IPS-NIHi7 (cell line): ENCODE measurements around the gene SLC2A9.
"Not testable (repeated sequence)": the region's sequence is repeated elsewhere in the genome, so short reads cannot be mapped to it uniquely, and the experiment has no call there.

ENCODE experiments used
- DNase-seq: peaks from one replicate; pipeline ENCODE4 v3.0.0; 2012; ENCODE audit warnings: mixed read lengths; ENCODE audit errors: extremely low spot score

Gene SLC2A9

GRCh38 chr4:9997886-9998285 lies 23.4 kb downstream of the SLC2A9 start:
- no peak for DNase-seq

GRCh38 chr4:9996319-9997110 lies 24.8 kb downstream of the SLC2A9 start:
- DNase-seq, result no peak

- no peak for DNase-seq
Measured at GRCh38 chr4:9994246-9994847, 26.9 kb downstream of the SLC2A9 start.

GRCh38 chr4:9989918-9990635 lies 31.2 kb downstream of the SLC2A9 start:
- no peak for DNase-seq

DNA sequence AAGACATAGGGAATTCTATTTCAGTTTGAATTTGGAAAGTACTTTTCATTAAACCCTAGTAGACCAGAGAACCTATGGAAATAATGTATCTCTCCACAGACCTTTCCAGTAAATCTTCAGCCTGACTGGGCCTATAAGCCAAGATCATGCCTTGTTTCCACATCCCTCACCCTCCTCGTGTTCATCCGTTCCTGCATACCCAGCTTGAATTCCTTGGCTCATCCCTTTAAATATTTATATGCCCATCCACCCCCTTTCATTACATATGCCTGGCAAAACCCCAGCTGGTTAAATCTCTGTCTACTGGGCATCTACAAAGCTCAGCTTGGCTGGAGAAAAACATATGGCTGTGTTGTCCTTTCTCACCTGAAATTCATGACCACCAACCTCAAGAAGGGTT lies 32.4 kb downstream of the SLC2A9 start:
- no peak for DNase-seq

DNA sequence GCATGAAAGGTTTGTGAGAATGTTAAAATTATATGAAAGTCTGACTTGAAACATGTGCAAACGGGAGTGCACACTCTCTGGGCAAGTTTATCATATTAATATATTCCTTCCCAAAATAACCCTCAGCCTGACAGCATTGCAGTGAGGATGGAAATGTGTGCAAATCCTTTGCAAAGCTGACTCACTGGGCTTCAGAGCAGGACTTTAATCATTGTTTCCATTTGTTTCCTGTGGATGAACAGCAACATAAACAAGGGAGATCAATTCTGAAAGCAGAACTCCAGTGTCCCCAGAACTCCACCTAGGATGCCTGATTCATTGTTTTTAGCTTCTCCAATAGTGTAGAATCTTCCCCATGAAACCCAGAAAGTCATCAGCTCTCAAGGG lies 32.9 kb downstream of the SLC2A9 start:
- DNase-seq, result no peak

- no peak for DNase-seq
Measured at GRCh38 chr4:9987749-9988362, 33.4 kb downstream of the SLC2A9 start.

DNA sequence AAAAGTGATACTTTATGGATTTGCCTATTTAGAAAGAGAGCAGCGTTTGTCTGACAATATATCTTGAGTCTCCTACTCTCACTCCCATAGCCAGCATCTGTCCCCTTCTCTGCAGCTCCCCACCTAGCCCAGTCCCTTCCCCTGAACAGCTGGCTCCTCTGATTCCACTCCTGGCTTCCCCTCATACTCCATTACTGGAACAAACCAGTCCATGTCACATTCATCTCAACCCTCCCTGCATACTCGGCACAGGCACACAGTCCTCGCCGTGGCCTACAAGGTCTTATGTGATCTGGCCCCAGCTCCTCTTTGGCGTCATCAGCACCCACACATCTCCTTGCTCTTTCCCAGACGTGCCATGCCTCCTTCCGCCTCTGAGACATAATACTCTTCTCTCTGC lies 36.7 kb downstream of the SLC2A9 start:
- no peak for DNase-seq

GRCh38 chr4:9983211-9983610 lies 38.1 kb downstream of the SLC2A9 start:
- no peak for DNase-seq

DNA sequence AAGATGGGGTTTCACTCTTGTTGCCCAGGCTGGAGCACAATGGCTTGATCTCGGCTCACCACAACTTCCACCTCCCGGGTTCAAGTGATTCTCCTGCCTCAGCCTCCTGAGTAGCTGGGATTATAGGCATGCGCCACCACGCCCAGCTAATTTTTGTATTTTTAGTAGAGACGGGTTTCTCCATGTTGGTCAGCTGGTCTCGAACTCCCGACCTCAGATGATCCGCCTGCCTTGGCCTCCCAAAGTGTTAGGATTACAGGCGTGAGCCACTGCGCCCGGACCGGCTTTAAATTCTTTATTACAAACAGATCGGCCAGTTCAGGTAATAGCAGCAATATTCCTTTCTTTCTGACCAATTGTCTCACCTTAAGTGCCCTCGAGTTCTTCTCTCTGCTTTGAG lies 39.4 kb downstream of the SLC2A9 start:
- DNase-seq, result not testable (repeated sequence)

GRCh38 chr4:9980898-9981297 lies 40.4 kb downstream of the SLC2A9 start:
- no peak for DNase-seq

DNA sequence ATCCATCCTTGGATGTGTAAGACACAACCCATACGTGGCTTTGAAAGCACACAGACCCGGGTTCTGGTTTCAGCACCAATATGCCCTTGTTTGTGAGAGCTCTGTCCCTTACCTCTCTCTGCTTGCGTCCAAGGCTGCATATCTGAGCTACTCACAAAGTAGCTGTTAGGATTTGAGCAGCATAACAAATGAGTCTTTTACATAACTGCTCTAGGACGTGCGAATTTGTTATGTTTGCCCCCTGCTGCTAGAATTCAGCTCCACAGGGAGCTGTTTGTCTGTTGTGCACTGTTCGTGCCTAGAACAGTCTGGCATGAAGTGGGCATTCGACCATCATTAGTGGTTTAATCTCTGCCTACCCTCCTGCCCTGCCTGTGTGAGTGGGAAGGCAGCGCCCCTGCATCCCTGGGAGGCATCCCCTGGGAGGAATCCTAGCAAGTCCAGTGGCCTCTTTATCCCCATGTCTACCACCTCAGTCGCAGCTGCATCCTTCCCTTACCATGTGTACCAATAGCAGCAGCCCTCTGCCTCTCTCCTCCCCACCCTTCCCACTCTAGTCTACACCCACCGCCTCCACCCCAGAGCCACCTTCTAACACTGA lies 42.1 kb downstream of the SLC2A9 start:
- DNase-seq, result no peak

DNA sequence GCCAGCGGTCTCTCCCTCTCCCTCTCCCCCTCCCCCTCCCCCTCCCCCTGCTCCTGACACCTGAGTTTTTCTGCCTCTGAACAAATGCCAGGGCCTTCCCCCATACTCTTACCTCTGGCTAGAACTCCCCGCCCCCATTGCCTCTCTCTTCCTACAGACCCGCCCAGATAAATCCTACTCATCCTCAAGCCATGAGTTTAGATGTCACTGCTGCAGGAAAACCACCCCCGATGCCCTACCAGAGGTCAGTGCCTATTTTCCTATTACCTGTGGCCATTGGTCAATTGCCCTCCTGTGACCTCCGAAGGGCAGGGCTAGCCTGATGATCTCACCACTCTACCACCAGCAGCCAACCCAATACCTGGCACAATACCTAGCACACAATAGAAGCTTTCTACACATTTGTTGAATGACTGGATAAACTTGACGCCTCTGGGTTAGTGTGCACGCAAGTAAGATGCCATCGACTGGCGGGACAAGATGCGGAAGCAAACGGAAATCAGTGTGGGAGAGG lies 43.7 kb downstream of the SLC2A9 start:
- no peak for DNase-seq

DNA sequence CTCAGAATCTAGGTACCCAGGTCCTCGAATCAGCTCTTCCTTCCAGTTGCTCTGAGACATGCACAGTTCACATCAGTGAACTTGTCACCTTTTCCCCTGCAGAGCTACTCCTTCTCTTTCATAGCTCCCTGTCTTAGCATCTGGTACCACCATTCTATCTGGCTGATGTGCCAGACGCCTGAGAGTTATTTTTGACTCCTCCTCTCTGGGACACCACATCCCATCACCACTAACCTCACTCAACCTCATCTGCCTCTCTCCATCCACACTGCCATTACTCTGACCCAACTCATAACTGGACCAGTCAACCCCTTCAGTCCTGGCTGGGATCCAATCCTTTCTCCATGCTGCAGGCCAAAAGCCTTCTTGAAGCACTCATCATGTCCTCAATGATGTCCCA lies 44.5 kb downstream of the SLC2A9 start:
- DNase-seq, result no peak

GRCh38 chr4:9976293-9976692 lies 45.0 kb downstream of the SLC2A9 start:
- DNase-seq, result no peak

DNA sequence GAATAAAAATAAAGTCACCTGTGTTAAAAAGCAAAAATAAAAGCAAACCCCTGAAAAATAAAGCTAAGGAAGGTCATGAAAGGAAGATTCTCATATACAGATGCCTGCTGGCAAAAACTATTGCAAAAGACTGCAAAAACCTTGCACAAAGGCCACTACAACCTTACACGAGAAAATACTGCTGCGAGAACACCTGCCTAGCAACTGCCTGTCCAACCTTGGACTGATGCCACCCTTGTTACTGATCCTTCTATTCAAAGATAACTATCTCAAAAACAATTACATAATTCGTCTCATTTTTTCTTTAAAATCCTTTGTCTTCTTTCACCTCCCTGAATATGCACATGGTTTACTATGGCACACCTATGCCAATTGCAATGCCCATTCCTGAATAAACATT lies 49.6 kb downstream of the SLC2A9 start:
- DNase-seq, result no peak

- DNase-seq, result no peak
Measured at GRCh38 chr4:9970399-9971011, 50.8 kb downstream of the SLC2A9 start.

DNA sequence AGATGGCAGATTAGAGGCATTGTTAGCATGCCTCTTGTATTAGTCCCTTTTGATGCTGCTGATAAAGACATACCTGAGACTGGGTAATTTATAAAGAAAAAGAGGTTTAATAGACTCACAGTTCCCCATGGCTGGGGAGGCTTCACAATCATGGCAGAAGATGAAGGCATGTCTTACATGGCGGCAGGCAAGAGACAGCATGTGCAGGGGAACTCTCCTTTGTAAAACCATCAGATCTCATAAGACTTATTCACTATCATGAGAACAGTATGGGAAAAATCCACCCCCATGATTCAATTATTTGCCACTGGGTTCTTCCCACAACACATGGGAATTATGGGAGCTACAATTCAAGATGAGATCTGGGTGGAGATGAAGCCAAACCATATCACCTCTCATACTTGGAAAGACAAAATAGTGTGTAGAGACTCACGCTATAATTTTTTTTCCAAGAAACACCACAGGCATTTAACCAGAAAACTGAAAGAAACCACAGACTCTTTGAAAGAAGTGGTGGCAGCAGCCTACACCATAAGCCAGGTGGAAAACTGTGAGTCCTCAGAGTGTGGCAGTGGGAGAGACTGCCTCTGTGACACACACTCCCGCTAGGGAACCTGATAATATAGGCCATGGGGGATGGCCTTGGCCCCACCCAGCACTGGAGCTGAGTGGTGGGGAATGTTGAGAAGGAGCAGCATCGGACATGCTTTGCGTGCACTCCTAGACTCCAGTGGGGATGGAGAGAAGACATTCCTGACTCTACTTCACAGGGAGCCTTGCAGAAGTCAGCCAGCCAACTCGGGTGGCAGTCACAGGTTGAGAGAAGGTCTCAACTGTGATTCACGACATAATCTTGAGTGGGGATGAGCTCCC lies 51.5 kb downstream of the SLC2A9 start:
- no peak for DNase-seq

GRCh38 chr4:9968472-9968871 lies 52.8 kb downstream of the SLC2A9 start:
- DNase-seq, result no peak

GRCh38 chr4:9964879-9965278 lies 56.4 kb downstream of the SLC2A9 start:
- DNase-seq, result no peak
